Measurements from ENCODE around the gene TRABD2B. TPM values are rescaled to one million over a fixed set of nuclear protein-coding genes. Genes with fewer than 3 reads are reported as not detected.

The TRABD2B gene
- total RNA-seq, 1 donor from 2014 or later = 6.2 TPM

GRCh38 chr1:47792779-47793178 lies 204.4 kb downstream of the TRABD2B start:
- Mint-ChIP-seq H3K27me3 (ENCODE audit: low read depth) (peaks cover 3% of the 10 kb centered on the region), H3K36me3 (no peaks in the 10 kb centered on the region), H3K4me3 (no peak overlapping the region), H3K4me1 (peaks cover 4% of the 10 kb centered on the region), H3K9me3 (no peaks in the 10 kb centered on the region), H3K27ac (no peak overlapping the region)
- TF ChIP-seq CTCF (IDR thresholded peaks at IDR 0.05; ENCODE audit: unreplicated experiment) = no peak
- DNase-seq (ENCODE audit: low spot score in 2 of 2, unreplicated experiment in 2 of 2) = no peak

- Mint-ChIP-seq H3K9me3 (no peaks in the 10 kb centered on the region), H3K36me3 (no peaks in the 10 kb centered on the region), H3K27me3 (ENCODE audit: low read depth) (peaks cover 5% of the 10 kb centered on the region), H3K27ac (no peak overlapping the region), H3K4me1 (no peaks in the 10 kb centered on the region), H3K4me3 (no peak overlapping the region)
- no peak for TF ChIP-seq CTCF (IDR thresholded peaks at IDR 0.05; ENCODE audit: unreplicated experiment)
- DNase-seq (ENCODE audit: low spot score in 2 of 2, unreplicated experiment in 2 of 2) = no peak
These were observed 205.1 kb downstream of the TRABD2B start for GRCh38 chr1:47791879-47792608.

GRCh38 chr1:47788761-47789160 lies 208.4 kb downstream of the TRABD2B start:
- no peaks in the 10 kb centered on the region for H3K36me3 Mint-ChIP-seq
- no peak overlapping the region for H3K27ac Mint-ChIP-seq
- H3K9me3 Mint-ChIP-seq = no peaks in the 10 kb centered on the region
- TF ChIP-seq CTCF (IDR thresholded peaks at IDR 0.05; ENCODE audit: unreplicated experiment) = no peak
- H3K4me3 Mint-ChIP-seq = no peak overlapping the region
- no peak for DNase-seq (ENCODE audit: low spot score in 2 of 2, unreplicated experiment in 2 of 2)
- no peaks in the 10 kb centered on the region for H3K4me1 Mint-ChIP-seq
- peaks cover 11% of the 10 kb centered on the region for H3K27me3 Mint-ChIP-seq (ENCODE audit: low read depth)

GRCh38 chr1:47787560-47787959 lies 209.6 kb downstream of the TRABD2B start:
- Mint-ChIP-seq H3K9me3 (no peaks in the 10 kb centered on the region), H3K4me3 (no peak overlapping the region), H3K36me3 (no peaks in the 10 kb centered on the region), H3K4me1 (no peaks in the 10 kb centered on the region), H3K27me3 (ENCODE audit: low read depth) (peaks cover 15% of the 10 kb centered on the region), H3K27ac (no peak overlapping the region)
- TF ChIP-seq CTCF (IDR thresholded peaks at IDR 0.05; ENCODE audit: unreplicated experiment) = no peak
- no peak for DNase-seq (ENCODE audit: low spot score in 2 of 2, unreplicated experiment in 2 of 2)

GRCh38 chr1:47786316-47786715 lies 210.9 kb downstream of the TRABD2B start:
- no peak for TF ChIP-seq CTCF (IDR thresholded peaks at IDR 0.05; ENCODE audit: unreplicated experiment)
- Mint-ChIP-seq H3K4me1 (no peaks in the 10 kb centered on the region), H3K9me3 (no peaks in the 10 kb centered on the region), H3K36me3 (no peaks in the 10 kb centered on the region), H3K27me3 (ENCODE audit: low read depth) (peaks cover 18% of the 10 kb centered on the region), H3K4me3 (no peak overlapping the region), H3K27ac (no peak overlapping the region)
- no peak for DNase-seq (ENCODE audit: low spot score in 2 of 2, unreplicated experiment in 2 of 2)

Data from mesothelial cell of epicardium (in vitro differentiated cells).